Activated CD8-positive, alpha-beta memory T cell treated with anti-CD3 and anti-CD28 coated beads, Interleukin-2, amount 50 U/mL, for 1 hour (primary cell): ENCODE measurements around the gene TMEM139.

Experiments used
- DNase-seq: peaks from one replicate; pipeline ENCODE4 v3.0.0-alpha.2; 2020; ENCODE audit errors: extremely low read depth

The TMEM139 gene

GRCh38 chr7:143323653-143324052 lies 38.9 kb downstream of the TMEM139 start:
- no peak for DNase-seq

GRCh38 chr7:143325240-143325639 lies 40.5 kb downstream of the TMEM139 start:
- DNase-seq = no peak

- DNase-seq = no peak
These were observed 43.1 kb downstream of the TMEM139 start for GRCh38 chr7:143327903-143328302.

- DNase-seq = no peak
These were observed 44.9 kb downstream of the TMEM139 start for GRCh38 chr7:143329471-143330170.

DNA sequence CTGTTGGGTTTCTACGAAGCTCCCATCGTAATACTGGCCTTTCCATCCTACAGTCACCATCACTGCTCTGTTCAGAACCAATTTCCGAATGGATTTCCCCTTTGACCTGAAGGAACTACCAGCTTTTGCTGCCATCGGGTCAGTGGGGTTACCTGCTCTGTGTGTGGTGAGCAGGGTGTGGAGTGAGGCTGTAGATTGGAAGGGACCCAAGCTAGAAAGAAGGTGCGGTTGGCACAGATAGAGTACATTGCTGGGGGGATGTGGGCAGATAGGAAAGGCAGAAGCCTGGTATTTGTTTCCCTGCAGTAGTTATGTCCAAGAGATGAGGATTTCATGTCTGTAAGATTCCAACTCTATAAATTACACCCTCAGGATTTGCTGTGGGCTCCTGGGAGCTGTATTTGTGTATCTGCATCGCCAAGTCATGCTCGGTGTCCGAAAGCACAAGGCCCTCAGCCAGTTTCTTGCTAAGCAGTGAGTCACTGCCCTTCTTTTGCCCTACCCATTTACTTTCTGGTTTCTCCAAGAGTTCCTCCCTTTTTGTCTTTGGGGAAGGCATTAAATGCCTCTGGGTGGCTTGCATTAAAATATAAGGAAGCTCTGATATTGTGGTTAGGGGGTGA lies 46.5 kb downstream of the TMEM139 start:
- DNase-seq = no peak

- no peak for DNase-seq
These were observed 49.5 kb downstream of the TMEM139 start for GRCh38 chr7:143334244-143334643.

GRCh38 chr7:143337216-143337615 lies 52.5 kb downstream of the TMEM139 start:
- DNase-seq = no peak
